ENCODE results near the gene PTTG2. TPM values are rescaled to one million over a fixed set of nuclear protein-coding genes. Genes with fewer than 3 reads are reported as not detected.

PTTG2 gene
- total RNA-seq, 2 donors from 2014 or later, result 0.59 to 0.78 TPM

Other genes with a start within 250 kb of the PTTG2 start
- 10 to 100 TPM; 64.3 to 69.6 TPM for gene PGM2, start 133.7 kb upstream of the PTTG2 start, total RNA-seq
- gene TBC1D1, start 69.3 kb upstream of the PTTG2 start, total RNA-seq, result 10 to 100 TPM; 47.1 to 68.6 TPM

All from activated naive CD4-positive, alpha-beta T cell treated with anti-CD3 and anti-CD28 coated beads, Interleukin-2, amount 50 U/mL, for 72 hours (primary cell).